SU-DHL-6 (cell line): Measurements from ENCODE around the gene GALNT9.
"Not testable (repeated sequence)": the region's sequence is repeated elsewhere in the genome, so short reads cannot be mapped to it uniquely, and the experiment has no call there.

ENCODE experiments used
- H2AFZ ChIP-seq: fragments of 200-600 bp; sonication (generic); 2 replicates; pipeline ENCODE4 v1.6.1; 2014; ENCODE audit warnings: low read depth, mild to moderate bottlenecking, moderate library complexity, mixed read lengths, antibody characterized with exemption, low read length; ENCODE audit not compliant: severe bottlenecking
- H3F3A ChIP-seq: fragments of 200-600 bp; shearing (Covaris generic); 2 replicates; pipeline ENCODE4 v1.6.0; 2016; ENCODE audit warnings: antibody characterized with exemption, mild to moderate bottlenecking; ENCODE audit not compliant: insufficient read depth
- H3K27ac ChIP-seq: fragments of 200-600 bp; sonication (generic); 2 replicates; pipeline ENCODE4 v1.5.1; 2016; ENCODE audit warnings: low read depth, mild to moderate bottlenecking, low read length, moderate library complexity, mixed read lengths
- H3K27me3 ChIP-seq: fragments of 200-600 bp; sonication (generic), shearing (Covaris generic); 2 replicates; pipeline ENCODE4 v1.6.0; 2014; ENCODE audit warnings: mild to moderate bottlenecking, low read length
- H3K36me3 ChIP-seq: fragments of 200-600 bp; sonication (generic); 2 replicates; pipeline ENCODE4 v1.6.1; 2014; ENCODE audit warnings: mild to moderate bottlenecking, low read length, mixed read lengths
- H3K4me2 ChIP-seq: fragments of 300-600, 200-600 bp; shearing (Covaris generic), sonication (generic); 2 replicates; pipeline ENCODE4 v1.6.0; 2014; ENCODE audit warnings: low read length, low read depth, mild to moderate bottlenecking; ENCODE audit not compliant: poor library complexity, severe bottlenecking
- H3K4me3 ChIP-seq: fragments of 200-600 bp; sonication (generic); 2 replicates; pipeline ENCODE4 v1.5.1; 2014; ENCODE audit warnings: antibody characterized with exemption, low read length, mild to moderate bottlenecking, mixed read lengths; ENCODE audit not compliant: insufficient read depth, poor library complexity, severe bottlenecking
- H3K79me2 ChIP-seq: fragments of 200-600 bp; sonication (generic); 2 replicates; pipeline ENCODE4 v1.6.1; 2014; ENCODE audit warnings: mild to moderate bottlenecking, low read length, moderate library complexity; ENCODE audit not compliant: insufficient read depth
- H3K9ac ChIP-seq: fragments of 200-600 bp; sonication (generic); 2 replicates; pipeline ENCODE4 v1.7.0; 2014; ENCODE audit warnings: mild to moderate bottlenecking, low read length
- H3K9me2 ChIP-seq: fragments of 200-600 bp; sonication (generic); replicated peaks from 2 replicates; pipeline ENCODE4 v1.6.1; 2014; ENCODE audit warnings: low read length; ENCODE audit not compliant: insufficient read depth
- H3K9me3 ChIP-seq: fragments of 200-600 bp; sonication (generic); 2 replicates; pipeline ENCODE4 v1.6.1; 2014; ENCODE audit warnings: low read length, mixed read lengths; ENCODE audit not compliant: insufficient read depth
- H4K20me1 ChIP-seq: fragments of 200-600 bp; sonication (generic); 2 replicates; pipeline ENCODE4 v1.6.1; 2014; ENCODE audit warnings: low read depth, mild to moderate bottlenecking, antibody characterized with exemption, low read length, moderate library complexity, mixed read lengths
- CTCF ChIP-seq: fragments of 200-600 bp; sonication (generic); IDR thresholded peaks from one replicate; pipeline ENCODE4 v1.5.1; 2017; ENCODE audit warnings: antibody characterized with exemption, mild to moderate bottlenecking, low read length, moderate library complexity; ENCODE audit not compliant: insufficient read depth, poor library complexity, severe bottlenecking
- EZH2phosphoT487 ChIP-seq: fragments of 200-600 bp; sonication (generic), shearing (Covaris generic); conservative IDR thresholded peaks from 2 replicates; pipeline ENCODE4 v1.6.1; 2018; ENCODE audit warnings: mild to moderate bottlenecking, antibody characterized with exemption, low read length, moderate library complexity, mixed read lengths

The GALNT9 gene

DNA sequence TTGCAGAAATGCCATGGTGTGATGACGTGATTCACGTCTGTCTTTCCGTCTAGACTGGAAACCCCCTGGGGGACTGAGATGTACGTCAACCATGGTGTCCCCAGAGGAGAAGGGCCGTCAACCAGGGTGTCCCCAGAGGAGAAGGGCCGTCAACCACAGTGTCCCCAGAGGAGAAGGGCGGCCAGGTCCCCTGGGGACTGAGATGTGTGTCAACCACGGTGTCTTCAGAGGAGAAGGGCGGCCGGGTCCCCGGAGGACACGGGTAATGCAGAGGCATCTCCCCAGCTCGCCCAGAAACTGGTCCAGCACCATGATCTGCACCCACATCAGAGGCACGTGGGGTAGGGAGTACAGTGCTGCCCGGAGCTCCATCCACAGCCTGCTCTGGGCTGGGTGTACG is 30.6 kb upstream of the GALNT9 start:
- Histone ChIP-seq H3K27me3 (no peaks in the 10 kb centered on the region), H3K9me3 (no peaks in the 10 kb centered on the region)

DNA sequence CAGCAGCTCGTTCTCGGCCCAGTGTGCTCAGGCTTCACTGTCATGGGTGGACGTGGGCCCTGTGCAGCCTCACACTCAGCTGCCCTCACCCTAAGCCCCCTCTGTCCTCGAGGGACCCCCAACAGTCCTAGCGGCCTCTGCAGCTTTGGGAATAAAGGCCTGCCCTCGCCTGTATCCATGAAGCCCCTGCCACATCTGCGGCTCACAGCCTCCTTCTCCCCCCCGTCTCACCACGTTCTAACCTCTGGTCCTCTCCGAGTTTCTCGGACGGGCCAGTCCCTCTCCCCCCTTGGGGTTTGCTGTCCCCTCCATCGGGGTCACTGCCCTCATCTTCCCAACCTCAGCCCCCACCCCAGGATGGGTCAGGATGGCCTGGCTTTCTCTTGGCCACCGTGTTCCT is 30.2 kb upstream of the GALNT9 start:
- H4K20me1 ChIP-seq, result no peaks in the 10 kb centered on the region
- H3K4me3 ChIP-seq, result no peak overlapping the region
- H3K9me2 ChIP-seq, result no peaks in the 10 kb centered on the region
- no peaks in the 10 kb centered on the region for H3F3A ChIP-seq
- no peaks in the 10 kb centered on the region for H3K9me3 ChIP-seq
- no peak overlapping the region for H3K4me2 ChIP-seq
- TF ChIP-seq EZH2phosphoT487 (no peak), CTCF (no peak)
- no peak overlapping the region for H3K27ac ChIP-seq
- no peaks in the 10 kb centered on the region for H3K27me3 ChIP-seq
- no peaks in the 10 kb centered on the region for H3K36me3 ChIP-seq
- H3K79me2 ChIP-seq, result no peaks in the 10 kb centered on the region
- no peak overlapping the region for H3K9ac ChIP-seq
- no peak overlapping the region for H2AFZ ChIP-seq

More for the DNA sequence above, 30.6 kb upstream of the GALNT9 start:
- Histone ChIP-seq H3K36me3 (no peaks in the 10 kb centered on the region), H3F3A (no peaks in the 10 kb centered on the region), H3K4me3 (no peak overlapping the region), H3K9me2 (no peaks in the 10 kb centered on the region), H2AFZ (no peak overlapping the region), H3K27ac (no peak overlapping the region), H3K4me2 (no peak overlapping the region), H4K20me1 (no peaks in the 10 kb centered on the region), H3K79me2 (no peaks in the 10 kb centered on the region), H3K9ac (no peak overlapping the region)
- TF ChIP-seq EZH2phosphoT487, result no peak

DNA sequence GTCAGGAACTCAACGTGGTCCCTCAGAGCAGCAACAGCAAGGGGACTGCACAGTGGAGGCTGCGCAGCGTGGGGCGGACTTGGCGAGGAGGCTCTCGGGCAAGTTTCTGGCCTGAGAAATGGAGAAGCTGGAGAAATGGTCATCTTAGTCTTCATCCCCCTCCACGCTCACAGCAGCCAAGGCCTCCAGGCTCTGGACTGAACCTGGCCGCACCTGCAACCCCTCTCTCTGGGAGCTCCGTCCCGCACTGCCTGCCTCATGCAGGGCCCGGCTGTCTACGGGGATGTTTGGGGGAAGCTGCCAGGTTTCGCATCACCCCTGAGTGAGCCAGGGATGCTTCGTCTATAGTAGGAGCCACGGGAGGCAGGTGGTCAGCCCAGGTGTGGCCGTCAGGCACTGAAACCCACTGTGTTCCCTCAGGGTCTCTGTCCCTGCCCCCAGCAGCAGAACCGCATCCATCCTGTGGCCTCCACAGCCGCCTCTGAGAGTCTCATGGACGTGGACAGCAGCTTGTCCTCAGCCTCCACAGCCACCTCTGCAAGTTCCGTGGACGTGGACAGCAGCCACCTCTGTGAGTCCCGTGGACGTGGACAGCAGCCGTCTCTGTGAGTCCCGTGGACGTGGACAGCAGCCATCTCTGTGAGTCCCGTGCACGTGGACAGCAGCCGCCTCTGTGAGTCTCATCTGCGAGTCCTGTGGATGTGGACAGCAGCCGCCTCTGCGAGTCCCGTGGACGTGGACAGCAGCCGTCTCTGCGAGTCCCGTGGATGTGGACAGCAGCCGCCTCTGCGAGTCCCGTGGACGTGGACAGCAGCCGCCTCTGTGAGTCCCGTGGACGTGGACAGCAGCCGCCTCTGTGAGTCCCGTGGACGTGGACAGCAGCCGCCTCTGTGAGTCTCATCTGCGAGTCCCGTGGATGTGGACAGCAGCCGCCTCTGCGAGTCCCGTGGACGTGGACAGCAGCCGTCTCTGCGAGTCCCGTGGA is 29.1 kb upstream of the GALNT9 start:
- not testable (repeated sequence) for H3K9me2 ChIP-seq, H4K20me1 ChIP-seq, H3K79me2 ChIP-seq, H3K27me3 ChIP-seq, H3K4me2 ChIP-seq, H3K9ac ChIP-seq, H3K27ac ChIP-seq, H3K36me3 ChIP-seq, H3K9me3 ChIP-seq, H3K4me3 ChIP-seq, H2AFZ ChIP-seq, H3F3A ChIP-seq

GRCh38 chr12:132357623-132358186 is 28.3 kb upstream of the GALNT9 start:
- H3K9me2 ChIP-seq, result no peaks in the 10 kb centered on the region
- no peaks in the 10 kb centered on the region for H3F3A ChIP-seq
- H3K4me3 ChIP-seq, result no peak overlapping the region
- no peaks in the 10 kb centered on the region for H3K36me3 ChIP-seq
- no peaks in the 10 kb centered on the region for H3K79me2 ChIP-seq
- no peaks in the 10 kb centered on the region for H3K9me3 ChIP-seq
- no peak overlapping the region for H3K9ac ChIP-seq
- H4K20me1 ChIP-seq, result no peaks in the 10 kb centered on the region
- no peak overlapping the region for H2AFZ ChIP-seq
- TF ChIP-seq CTCF, result no peak
- TF ChIP-seq EZH2phosphoT487, result no peak
- H3K4me2 ChIP-seq, result no peak overlapping the region
- no peak overlapping the region for H3K27ac ChIP-seq
- H3K27me3 ChIP-seq, result no peaks in the 10 kb centered on the region
